Islet precursor cell (in vitro differentiated cells): ENCODE results near the gene FEZ2.
A peak's percentile ranks its signal among the peaks of the same experiment; 100 is the strongest.

Experiments
- DNase-seq: peaks from one replicate; pipeline ENCODE4 v3.0.0-alpha.2; 2018

The FEZ2 gene

DNA sequence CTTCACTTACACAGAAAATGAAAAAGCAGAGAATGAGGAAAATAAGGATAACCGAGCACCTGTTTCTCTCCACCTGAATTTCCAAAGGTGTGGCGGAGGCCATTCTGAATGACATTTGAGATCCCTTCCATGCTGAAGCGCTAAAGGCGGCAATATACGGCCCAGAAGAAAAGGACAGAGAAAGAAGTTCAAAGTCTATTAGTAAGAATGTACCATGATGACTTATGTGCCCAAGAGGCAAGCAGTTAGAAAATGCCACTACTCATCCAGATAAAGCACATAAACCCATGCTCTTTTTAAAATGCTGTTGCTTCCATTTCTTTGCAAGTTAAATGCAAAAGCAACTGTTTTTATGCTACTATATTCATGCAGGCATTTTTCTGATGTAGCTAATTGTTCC is 37.2 kb downstream of the FEZ2 start:
- no peak for DNase-seq

DNA sequence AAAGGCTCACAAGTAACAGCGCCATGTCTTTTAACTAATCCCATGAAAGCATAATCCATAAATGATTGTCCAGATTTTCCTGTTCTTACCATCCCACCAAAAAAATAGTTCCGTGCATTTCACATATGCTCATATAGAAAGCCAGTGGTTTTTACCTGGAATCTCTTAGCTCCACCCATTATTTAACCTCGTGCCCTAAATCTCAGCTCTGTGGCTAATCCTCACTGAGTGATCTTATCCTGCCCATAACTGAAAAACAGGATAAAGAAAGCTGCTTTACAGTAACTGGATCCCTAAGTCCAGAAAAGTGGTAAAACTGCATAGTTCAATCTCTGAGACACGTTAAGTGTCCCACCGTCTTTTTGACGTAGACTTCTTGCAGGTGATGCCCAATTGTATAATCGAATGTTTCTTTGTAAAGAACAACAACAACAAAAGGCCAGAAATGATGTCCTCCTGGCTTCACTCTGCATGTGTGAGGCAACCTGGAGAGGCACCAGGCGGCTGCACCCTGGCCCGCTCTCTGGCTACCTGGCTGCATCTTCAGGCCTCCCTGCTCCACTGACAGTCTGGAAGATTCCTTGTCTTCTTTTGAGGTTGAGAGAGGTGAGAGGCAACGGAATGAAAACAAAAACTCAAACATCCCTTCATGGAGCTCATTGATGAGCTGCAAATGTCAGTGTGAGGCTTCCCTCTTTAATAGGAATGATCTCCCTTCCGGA is 38.6 kb downstream of the FEZ2 start:
- no peak for DNase-seq

- no peak for DNase-seq
These were observed 41.1 kb downstream of the FEZ2 start for GRCh38 chr2:36556842-36557241.

- DNase-seq = no peak
These were observed 42.2 kb downstream of the FEZ2 start for GRCh38 chr2:36555789-36556188.

GRCh38 chr2:36554531-36554930 is 43.4 kb downstream of the FEZ2 start:
- no peak for DNase-seq

DNA sequence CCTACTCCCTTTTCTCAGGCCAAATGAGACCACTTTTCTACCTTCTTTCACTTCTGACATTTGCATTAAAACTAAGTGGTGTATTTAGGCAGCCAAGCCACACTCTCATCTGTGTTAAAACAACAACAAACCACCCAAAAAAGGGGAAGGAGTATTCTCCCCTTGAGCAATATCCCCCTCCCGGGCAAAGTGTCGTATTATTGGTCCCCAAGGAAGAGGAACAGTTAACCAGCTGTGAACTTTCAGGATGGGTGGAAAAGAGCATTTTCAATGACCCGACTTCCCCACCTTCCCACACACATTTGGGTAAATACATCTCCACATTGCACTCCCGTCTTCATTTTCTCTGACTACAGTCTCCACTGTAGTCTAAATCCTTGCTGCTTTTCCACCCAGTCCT is 44.3 kb downstream of the FEZ2 start:
- no peak for DNase-seq

GRCh38 chr2:36550006-36550405 is 48.0 kb downstream of the FEZ2 start:
- DNase-seq = no peak

DNA sequence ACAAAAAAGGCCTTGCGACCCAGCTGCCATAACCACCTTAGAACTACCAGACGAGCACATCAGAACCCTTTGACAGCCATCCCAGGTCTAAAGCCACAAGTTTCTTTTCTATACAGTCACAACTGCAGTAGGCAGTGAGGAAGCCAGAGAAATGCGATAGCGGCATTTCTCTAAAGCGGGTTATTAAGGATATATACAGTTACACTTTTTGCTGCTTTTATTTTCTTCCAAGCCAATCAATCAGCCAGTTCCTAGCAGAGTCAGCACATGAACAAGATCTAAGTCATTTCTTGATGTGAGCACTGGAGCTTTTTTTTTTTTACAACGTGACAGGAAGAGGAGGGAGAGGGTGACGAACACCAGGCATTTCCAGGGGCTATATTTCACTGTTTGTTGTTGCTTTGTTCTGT is 48.8 kb downstream of the FEZ2 start:
- peak; percentile 62 for DNase-seq

DNA sequence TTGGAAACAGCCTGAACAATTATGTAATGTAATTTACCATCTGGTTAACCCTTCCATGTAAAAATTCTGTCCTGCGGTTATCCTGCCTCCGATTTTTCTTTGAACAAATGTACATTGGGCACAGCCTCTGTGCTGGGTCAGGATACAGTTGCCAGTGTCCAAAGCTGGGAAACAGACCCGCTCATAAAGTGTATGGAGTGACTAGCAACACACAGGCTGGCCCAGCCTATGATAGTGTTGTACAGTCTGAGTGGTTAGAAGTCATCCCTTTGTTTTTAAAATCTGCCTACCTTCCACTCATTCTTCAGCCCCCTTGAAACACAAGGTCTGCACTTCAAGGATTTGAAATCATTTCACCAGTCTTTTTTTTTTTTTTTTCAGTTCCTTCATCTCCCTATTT is 50.1 kb downstream of the FEZ2 start:
- DNase-seq = no peak

DNA sequence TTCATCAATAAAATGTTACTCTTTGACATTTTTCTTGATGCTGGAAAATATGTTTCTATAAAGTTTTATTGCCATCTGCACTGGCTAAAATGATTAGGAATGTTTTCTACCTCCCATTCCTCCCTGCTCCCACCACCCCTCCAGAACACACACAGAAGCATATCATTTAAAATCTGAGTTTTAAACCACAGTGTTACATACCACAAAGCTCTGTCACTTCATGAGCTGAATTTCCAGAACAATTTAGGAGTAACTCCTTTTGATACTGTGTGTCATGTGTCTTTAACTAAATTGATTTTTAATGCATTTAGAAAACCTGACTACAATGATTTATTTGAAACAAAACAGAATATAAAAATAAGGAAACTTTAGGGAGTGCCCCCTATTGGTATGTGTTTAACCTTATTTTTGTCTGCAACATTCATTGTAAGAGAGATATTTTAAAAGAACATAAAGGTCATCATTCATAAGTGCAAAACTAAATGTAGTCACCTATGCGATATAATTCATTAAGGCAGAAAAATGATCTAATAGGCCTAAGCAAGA is 52.0 kb downstream of the FEZ2 start:
- DNase-seq = no peak

DNA sequence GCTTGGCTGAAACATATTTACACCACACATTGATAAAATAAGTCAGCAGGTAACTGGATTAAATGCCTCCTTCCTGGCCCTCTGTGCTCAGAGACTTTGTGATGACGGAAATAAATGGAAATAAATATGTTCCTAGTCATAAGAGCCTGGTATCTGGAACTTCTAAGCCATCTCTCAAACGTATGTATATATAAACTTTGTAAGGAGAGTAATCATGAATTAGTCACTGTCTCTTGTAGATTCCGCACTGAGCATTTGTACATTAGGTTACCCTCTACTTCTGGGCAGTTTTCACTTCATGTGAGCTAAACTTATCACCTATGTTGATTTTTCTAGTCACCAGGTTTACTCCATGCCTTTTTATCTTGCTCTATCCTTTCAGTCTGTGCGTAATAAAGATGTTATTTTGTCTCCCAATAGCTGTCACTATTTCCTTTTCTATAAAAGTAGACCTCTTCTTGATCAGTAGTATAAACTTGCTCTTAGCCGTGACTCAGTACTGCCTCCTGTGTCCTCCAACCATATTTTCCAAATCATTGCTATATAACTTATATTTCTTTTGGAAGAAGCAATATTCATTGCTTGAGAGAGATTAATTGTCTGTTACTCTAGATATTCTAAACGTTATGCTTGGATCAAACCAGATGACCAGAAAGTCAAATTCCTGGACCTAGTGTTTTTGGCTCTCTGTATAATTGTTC is 53.2 kb downstream of the FEZ2 start:
- no peak for DNase-seq

GRCh38 chr2:36541891-36542595 is 55.9 kb downstream of the FEZ2 start:
- no peak for DNase-seq

DNA sequence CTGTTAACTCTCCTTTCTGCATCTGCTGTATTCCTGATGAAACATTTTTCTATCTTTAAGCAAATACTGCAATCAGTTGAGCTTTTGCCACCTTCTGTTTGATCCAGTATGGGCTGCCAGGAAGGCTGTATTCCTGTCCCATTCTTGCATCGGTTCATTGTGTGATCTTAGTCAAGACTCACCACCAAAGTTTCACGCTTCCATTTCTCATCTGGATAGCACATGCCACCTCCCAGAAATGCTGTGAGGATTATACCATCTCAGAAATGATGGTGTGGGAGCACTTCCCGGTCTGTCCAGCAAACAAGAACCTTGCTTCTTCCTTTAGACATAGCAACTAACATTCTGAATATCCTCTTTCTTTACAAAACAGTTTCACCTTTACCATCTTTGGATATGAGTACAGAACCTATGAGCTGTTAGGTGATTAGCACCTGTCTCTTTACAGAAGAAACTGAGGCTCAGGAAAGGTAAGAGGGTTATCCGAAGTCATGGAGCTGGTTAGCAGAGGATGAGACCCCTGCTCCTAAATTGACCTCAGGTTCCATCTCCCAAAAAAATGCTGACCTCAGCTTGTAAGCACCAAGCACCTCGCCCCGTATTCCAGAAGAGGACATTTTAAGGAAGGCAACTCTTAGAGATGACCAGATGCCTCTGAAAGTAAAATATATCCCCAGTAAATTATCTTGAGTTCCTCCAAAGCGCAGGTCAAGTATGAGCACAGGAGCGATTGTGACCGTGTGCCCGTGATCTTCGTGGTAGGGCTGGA is 56.8 kb downstream of the FEZ2 start:
- DNase-seq = no peak

GRCh38 chr2:36539631-36540030 is 58.3 kb downstream of the FEZ2 start:
- DNase-seq = no peak

- DNase-seq = no peak
These were observed 59.6 kb downstream of the FEZ2 start for GRCh38 chr2:36538335-36538734.

- no peak for DNase-seq
These were observed 61.2 kb downstream of the FEZ2 start for GRCh38 chr2:36536776-36537175.

DNA sequence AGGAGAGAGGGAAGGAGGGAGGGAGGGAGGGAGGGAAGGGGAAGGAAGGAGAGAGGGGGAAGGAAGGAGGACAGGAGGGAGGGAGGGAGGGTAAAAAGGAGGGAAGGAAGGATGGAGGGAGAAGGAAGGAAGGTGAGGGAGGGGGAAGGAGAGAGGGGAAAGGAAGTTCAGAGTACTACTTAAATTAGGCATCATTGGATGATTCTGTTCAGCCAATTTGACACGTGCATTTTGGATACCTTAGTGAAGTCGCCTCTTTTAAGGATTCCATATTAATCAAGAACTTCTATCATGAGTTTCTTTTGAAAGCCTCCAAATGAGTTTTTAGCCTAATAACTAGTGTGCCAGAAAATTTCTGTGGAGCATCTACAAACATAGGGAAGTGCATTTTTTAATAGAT is 62.9 kb downstream of the FEZ2 start:
- no peak for DNase-seq

GRCh38 chr2:36534275-36534799 is 63.6 kb downstream of the FEZ2 start:
- DNase-seq = no peak

- DNase-seq = no peak
These were observed 67.0 kb downstream of the FEZ2 start for GRCh38 chr2:36530983-36531354.

- no peak for DNase-seq
These were observed 67.6 kb downstream of the FEZ2 start for GRCh38 chr2:36530178-36530982.

GRCh38 chr2:36528766-36529392 is 69.1 kb downstream of the FEZ2 start:
- DNase-seq = no peak
